GM18498 (cell line): ENCODE measurements around the gene HOXA2.

Experiments used
- ATAC-seq: cut with Tn5 transposase; IDR thresholded peaks from one replicate; pipeline ENCODE4 v1.9.1; 2021; ENCODE audit warnings: mild to moderate bottlenecking, moderate library complexity; ENCODE audit not compliant: unreplicated experiment

Gene HOXA2

GRCh38 chr7:27141923-27142579 is 39.6 kb upstream of the HOXA2 start:
- ATAC-seq, result no peak

GRCh38 chr7:27141137-27141922 is 38.8 kb upstream of the HOXA2 start:
- ATAC-seq, result no peak

- no peak for ATAC-seq
Observed at GRCh38 chr7:27140126-27140857, 37.8 kb upstream of the HOXA2 start.

- no peak for ATAC-seq
Observed at GRCh38 chr7:27139334-27140125, 37.0 kb upstream of the HOXA2 start.

- no peak for ATAC-seq
Observed at GRCh38 chr7:27138985-27139333, 36.5 kb upstream of the HOXA2 start.

GRCh38 chr7:27138472-27138871 is 36.0 kb upstream of the HOXA2 start:
- no peak for ATAC-seq

- no peak for ATAC-seq
Observed at GRCh38 chr7:27137640-27138315, 35.3 kb upstream of the HOXA2 start.

- no peak for ATAC-seq
Observed at GRCh38 chr7:27134392-27134791, 31.9 kb upstream of the HOXA2 start.

GRCh38 chr7:27133409-27134231 is 31.1 kb upstream of the HOXA2 start:
- no peak for ATAC-seq

GRCh38 chr7:27132978-27133377 is 30.5 kb upstream of the HOXA2 start:
- ATAC-seq, result no peak

- no peak for ATAC-seq
Observed at GRCh38 chr7:27132214-27132613, 29.7 kb upstream of the HOXA2 start.

- no peak for ATAC-seq
Observed at GRCh38 chr7:27131390-27131819, 28.9 kb upstream of the HOXA2 start.

- peak; percentile 85 for ATAC-seq
Observed at GRCh38 chr7:27130540-27131389, 28.3 kb upstream of the HOXA2 start, which contains the start of gene HOXA4. TSS of gene HOXA4 (minus strand) at chr7:27130757. CDS start at chr7:27130733, 24 bp downstream.

GRCh38 chr7:27129729-27130539 is 27.5 kb upstream of the HOXA2 start:
- peak; percentile 23 for ATAC-seq

GRCh38 chr7:27128776-27129728 is 26.6 kb upstream of the HOXA2 start:
- ATAC-seq, result no peak

- no peak for ATAC-seq
Observed at GRCh38 chr7:27128034-27128433, 25.6 kb upstream of the HOXA2 start.
